Measurements from ENCODE around the gene JKAMP. TPM values are rescaled to one million over a fixed set of nuclear protein-coding genes. Genes with fewer than 3 reads are reported as not detected.
A peak's percentile ranks its signal among the peaks of the same experiment; 100 is the strongest.

The JKAMP gene
- total RNA-seq, 1 donor from 2014 or later = 28.8 TPM

DNA sequence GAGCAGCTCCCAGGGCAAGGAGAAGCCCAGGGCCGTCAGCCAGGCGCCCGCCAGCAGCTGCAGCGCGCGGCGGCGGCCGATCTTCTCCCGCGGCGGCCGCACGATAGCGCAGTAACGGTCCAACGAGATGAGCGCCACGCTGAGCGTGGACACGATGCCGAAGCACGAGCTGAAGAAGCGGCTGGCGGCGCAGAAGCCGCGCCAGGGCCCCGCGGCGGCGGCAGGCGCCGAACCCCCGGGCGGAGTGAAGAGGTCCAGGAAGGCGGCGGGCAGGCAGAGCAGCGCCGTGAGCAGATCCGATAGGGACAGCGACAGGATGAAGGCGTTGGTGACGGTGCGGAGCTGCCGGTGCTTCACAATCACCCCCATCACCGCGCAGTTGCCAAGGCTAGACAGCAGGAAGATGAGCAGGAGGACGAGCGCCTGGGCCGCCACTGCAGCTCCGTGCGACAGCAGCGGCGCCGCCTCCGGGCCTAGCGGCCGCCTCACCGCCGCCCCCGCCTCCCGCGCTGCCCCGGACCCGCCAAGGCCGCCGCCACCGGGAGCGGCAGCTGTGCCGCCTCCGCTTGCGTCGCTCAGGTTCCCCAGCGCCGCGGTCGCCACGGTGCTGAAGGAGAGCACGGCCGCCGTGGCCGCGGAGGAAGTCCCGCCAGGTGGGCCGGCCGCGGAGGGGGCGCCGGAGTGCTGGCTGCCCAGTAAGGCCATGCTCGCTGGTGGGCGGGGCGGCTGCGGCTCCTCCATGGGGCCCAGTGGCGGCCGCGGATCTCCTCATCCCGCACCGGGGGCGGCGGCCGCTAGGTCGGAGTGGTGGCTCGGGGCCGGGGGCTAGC, 19.6 kb upstream of the JKAMP start:
- H3K27me3 Mint-ChIP-seq = no peaks in the 10 kb centered on the region
- TF ChIP-seq, protein P1, sequence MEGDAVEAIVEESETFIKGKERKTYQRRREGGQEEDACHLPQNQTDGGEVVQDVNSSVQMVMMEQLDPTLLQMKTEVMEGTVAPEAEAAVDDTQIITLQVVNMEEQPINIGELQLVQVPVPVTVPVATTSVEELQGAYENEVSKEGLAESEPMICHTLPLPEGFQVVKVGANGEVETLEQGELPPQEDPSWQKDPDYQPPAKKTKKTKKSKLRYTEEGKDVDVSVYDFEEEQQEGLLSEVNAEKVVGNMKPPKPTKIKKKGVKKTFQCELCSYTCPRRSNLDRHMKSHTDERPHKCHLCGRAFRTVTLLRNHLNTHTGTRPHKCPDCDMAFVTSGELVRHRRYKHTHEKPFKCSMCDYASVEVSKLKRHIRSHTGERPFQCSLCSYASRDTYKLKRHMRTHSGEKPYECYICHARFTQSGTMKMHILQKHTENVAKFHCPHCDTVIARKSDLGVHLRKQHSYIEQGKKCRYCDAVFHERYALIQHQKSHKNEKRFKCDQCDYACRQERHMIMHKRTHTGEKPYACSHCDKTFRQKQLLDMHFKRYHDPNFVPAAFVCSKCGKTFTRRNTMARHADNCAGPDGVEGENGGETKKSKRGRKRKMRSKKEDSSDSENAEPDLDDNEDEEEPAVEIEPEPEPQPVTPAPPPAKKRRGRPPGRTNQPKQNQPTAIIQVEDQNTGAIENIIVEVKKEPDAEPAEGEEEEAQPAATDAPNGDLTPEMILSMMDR (IDR thresholded peaks at IDR 0.05) = no peak
- CTCF ChIA-PET = interaction anchor here (2.4 kb wide), 1 partner anchor 19 kb away, joined by 9 read pairs; the partner anchor contains the start of genes JKAMP and L3HYPDH
- no peaks in the 10 kb centered on the region for H3K36me3 Mint-ChIP-seq (ENCODE audit: low read depth)
- H3K4me3 Mint-ChIP-seq = peak overlapping the region; percentile 86
- POLR2A ChIA-PET = interaction anchor here (1.4 to 2.3 kb wide), 3 partner anchors 12 to 276 kb away, joined by 4 to 13 read pairs (median 5); partner anchors contain the start of genes DAAM1, JKAMP and L3HYPDH
- peak; percentile 64 for DNase-seq
- peak overlapping the region; percentile 48 for H3K27ac Mint-ChIP-seq
- peak; percentile 68 for ATAC-seq (ENCODE audit: low read depth)
- H3K4me1 Mint-ChIP-seq = peaks cover 14% of the 10 kb centered on the region
- no peaks in the 10 kb centered on the region for H3K9me3 Mint-ChIP-seq
- intact Hi-C loops (cut with micrococcal nuclease) = loop anchor here (1.0 to 10.0 kb wide), 5 partner anchors 20 to 1190 kb away; partner anchors contain the start of genes DAAM1, DACT1, JKAMP and KIAA0586

DNA sequence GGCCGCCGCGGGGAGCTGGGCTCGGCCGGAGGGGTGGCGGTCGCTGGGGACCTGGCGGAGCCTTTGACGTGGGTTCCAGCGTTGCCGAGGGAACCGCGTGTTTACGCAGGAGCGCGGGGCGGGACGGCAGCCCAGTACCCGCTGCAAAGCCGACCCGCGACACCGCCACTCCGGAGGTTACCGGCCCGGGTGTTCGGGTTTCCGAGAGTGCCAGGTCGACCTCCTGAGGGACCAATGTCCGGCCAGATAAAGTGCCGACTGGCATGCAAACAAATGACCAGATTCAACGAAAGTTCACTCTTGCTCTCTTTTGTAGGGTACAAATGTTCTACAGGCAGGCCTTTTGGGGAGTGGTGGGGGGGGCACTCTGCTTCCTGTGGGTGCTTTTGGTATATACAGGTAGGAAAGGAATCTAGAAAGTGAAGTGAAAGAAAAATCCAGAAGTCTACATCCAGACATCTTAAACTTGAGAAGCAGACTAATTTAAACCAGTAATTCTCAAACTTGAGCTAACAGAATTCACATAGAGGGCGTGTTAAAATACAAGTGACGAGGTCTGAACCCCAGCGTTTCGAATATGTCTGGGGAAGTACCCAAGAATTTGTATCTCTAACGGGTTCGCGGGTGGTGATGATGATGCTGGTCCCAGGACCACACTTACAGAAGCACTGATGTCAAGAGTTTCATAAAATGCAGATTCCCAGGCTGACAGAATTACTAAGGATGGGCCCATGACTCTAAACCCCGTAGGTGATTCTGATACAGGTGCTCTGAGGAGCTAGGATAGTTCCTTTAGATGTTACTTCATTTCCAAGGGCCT, 18.8 kb upstream of the JKAMP start, which contains the start of gene GPR135:
Gene GPR135, minus strand, starts transcription at position 65 of the 820 bp plus-strand sequence. CDS start 154 bp downstream, outside the sequence.
- Mint-ChIP-seq H3K9me3 (no peaks in the 10 kb centered on the region), H3K36me3 (ENCODE audit: low read depth) (no peaks in the 10 kb centered on the region), H3K4me1 (peaks cover 14% of the 10 kb centered on the region), H3K4me3 (peak within 1 kb of the TSS; percentile 86), H3K27me3 (no peaks in the 10 kb centered on the region), H3K27ac (peak within 1 kb of the TSS; percentile 64)
- ChIA-PET POLR2A (interaction anchor here (1.4 to 2.3 kb wide), 3 partner anchors 11 to 277 kb away, joined by 4 to 13 read pairs (median 5); partner anchors contain the start of genes DAAM1, JKAMP and L3HYPDH), CTCF (interaction anchor here (2.4 kb wide), 1 partner anchor 19 kb away, joined by 9 read pairs; the partner anchor contains the start of genes JKAMP and L3HYPDH)
- intact Hi-C loops (cut with micrococcal nuclease) = loop anchor here (1.0 to 10.0 kb wide), 4 partner anchors 19 to 1189 kb away; partner anchors contain the start of genes DAAM1, DACT1, JKAMP and L3HYPDH
- TF ChIP-seq, protein P1 (IDR thresholded peaks at IDR 0.05) = no peak
- DNase-seq = no peak
- ATAC-seq (ENCODE audit: low read depth) = peak; percentile 72

DNA sequence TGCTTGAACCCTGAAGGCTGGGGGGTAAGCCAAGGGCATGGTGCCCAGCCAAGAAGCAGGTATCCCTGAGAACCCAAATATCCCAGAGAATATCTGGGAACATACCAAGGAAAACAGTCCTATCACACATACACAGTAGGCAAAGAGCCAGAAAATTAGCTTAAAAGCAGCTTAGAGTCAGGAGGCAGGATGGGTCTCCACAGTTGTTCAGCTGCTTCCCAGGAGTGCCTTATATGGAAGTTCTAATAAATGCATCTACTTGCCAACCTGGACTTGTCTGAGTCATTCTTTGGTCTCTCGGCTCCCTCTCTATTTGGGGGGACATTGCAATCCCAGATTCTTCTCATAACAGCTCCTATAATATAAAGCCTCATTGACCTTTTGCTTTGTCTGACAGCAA, 10.1 kb upstream of the JKAMP start:
- intact Hi-C loops (cut with micrococcal nuclease) = no loop called here
- no peak overlapping the region for H3K27ac Mint-ChIP-seq
- H3K4me3 Mint-ChIP-seq = no peak overlapping the region
- TF ChIP-seq, protein P1 (IDR thresholded peaks at IDR 0.05) = no peak
- DNase-seq = no peak
- POLR2A ChIA-PET = interaction anchor here (1.5 kb wide), 1 partner anchor 10 kb away, joined by 4 read pairs; the partner anchor contains the start of genes JKAMP and L3HYPDH
- ATAC-seq (ENCODE audit: low read depth) = no peak
- no peaks in the 10 kb centered on the region for H3K9me3 Mint-ChIP-seq
- peaks cover 43% of the 10 kb centered on the region for H3K36me3 Mint-ChIP-seq (ENCODE audit: low read depth)
- no peaks in the 10 kb centered on the region for H3K27me3 Mint-ChIP-seq
- peaks cover 2% of the 10 kb centered on the region for H3K4me1 Mint-ChIP-seq
- CTCF ChIA-PET = interaction anchor here (0.9 kb wide), 1 partner anchor 10 kb away, joined by 3 read pairs; the partner anchor contains the start of genes JKAMP and L3HYPDH

DNA sequence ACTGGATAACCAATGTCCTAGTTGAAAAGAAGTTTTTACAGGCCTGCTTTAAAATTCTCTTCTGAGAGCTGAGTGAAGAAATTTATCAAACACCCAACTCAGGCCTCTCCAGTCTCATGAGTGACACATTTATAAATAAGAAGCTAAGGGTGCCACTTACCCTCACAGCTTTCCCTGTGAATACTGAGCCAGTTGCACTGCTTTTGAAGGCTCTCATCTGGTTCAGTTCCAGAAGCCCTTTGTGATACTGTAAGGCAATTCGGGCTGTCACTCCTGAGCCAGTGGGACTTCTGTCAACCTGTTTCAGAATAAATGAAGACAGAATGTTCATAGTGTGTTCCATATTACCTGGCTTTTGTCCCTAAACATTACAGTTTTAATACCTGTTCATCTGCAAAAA, 8.6 kb upstream of the JKAMP start:
- POLR2A ChIA-PET = no interaction called here
- TF ChIP-seq, protein P1 (IDR thresholded peaks at IDR 0.05) = no peak

More for the DNA sequence above, 8.6 kb upstream of the JKAMP start:
- no peak overlapping the region for H3K27ac Mint-ChIP-seq
- ATAC-seq (ENCODE audit: low read depth) (no peak), DNase-seq (no peak)
- no peak overlapping the region for H3K4me3 Mint-ChIP-seq
- no peaks in the 10 kb centered on the region for H3K9me3 Mint-ChIP-seq
- intact Hi-C loops (cut with micrococcal nuclease) = no loop called here
- CTCF ChIA-PET = no interaction called here
- H3K4me1 Mint-ChIP-seq = peaks cover 9% of the 10 kb centered on the region
- H3K27me3 Mint-ChIP-seq = no peaks in the 10 kb centered on the region
- peaks cover 43% of the 10 kb centered on the region for H3K36me3 Mint-ChIP-seq (ENCODE audit: low read depth)
